Astrocyte of the hippocampus (primary cell): Measurements from ENCODE around the gene THSD4.

ENCODE experiments used
- DNase-seq: peaks from one replicate; pipeline ENCODE4 v3.0.0; 2011; ENCODE audit warnings: low read depth, low spot score

The THSD4 gene

DNA sequence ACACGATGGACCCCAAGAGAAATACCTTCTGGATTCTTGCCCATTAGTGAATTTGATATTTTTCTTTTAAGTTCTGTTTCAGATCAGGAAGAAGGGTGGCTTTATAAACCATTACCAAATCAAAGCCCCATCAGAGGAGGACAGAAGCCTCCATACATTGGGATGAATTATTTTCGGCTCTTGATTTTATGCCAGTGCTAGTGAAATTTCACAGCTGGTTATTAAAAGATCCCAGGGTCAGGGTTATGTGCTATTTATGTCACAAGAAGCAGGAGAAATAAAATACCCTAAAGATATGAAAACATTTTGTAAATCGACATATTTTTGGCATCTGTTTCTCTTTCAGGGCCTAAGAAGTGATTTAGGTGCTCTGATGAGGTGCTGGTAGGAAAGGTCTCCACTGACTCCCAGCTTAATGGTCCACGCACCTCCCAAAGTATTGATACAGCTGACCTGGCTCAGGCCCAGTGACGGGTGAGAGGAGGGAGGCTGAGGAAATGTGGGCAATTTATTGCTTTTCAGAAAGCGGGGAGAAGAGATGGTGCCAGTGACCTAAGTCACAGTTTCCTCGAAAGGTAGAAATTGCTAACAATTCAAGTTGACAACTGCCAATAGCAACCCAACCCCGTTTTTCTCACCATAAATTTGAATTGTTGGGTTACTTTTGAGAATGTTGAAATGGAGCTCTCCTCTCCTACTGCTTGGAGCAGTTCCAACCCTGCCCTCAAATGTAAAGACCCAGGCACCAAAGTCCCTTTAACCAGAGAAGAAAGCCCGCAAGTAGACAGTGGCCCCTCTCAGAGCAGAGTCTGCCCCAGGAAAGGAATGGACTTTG, 379.5 kb downstream of the THSD4 start:
- no peak for DNase-seq

DNA sequence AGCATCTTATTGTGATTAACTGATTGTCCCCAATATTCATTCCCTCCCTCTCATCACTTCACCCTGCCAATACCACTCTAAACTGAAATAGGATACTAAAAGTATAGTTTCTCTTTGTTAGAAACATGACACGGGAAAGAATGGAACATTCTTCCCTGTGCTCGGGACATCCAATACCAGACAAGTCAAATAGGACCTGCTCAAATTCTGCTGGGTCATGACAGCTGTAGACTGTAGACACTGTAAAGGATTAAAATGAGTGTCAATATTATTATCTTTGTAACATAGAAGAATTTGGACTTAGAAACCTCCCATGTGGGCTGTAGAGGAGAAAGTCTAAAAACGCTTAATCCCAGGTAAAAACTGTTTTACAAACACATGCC, 380.1 kb downstream of the THSD4 start:
- no peak for DNase-seq

DNA sequence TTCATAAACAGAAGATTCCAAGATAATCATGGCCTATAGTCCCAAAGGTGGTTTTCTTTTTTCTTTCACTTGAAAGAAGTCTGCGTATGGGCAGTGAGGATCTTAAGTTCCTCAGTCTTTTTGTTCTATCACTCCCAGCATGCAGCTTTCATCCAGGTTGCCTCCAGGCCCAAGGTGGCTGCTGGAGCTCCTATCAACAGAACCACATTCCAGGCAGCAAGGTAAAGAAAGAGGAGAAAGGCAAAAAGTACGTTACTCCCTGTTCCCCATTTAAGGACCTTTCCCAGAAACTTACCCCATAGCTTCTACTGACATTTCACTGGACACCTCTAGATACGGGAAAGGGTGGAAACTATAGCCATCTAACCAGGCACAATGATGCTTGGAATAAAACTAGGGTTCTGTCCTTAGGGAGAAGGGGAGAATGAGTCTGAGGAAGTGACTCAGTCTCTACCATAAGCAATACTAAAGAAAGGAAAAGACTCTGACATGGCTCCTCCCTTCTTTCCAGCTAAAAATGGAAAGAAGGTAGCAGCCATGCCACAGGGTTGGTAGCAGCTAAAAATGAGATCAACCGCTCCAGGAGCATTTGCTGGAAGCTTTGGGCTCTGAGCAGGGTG, 381.2 kb downstream of the THSD4 start:
- no peak for DNase-seq

DNA sequence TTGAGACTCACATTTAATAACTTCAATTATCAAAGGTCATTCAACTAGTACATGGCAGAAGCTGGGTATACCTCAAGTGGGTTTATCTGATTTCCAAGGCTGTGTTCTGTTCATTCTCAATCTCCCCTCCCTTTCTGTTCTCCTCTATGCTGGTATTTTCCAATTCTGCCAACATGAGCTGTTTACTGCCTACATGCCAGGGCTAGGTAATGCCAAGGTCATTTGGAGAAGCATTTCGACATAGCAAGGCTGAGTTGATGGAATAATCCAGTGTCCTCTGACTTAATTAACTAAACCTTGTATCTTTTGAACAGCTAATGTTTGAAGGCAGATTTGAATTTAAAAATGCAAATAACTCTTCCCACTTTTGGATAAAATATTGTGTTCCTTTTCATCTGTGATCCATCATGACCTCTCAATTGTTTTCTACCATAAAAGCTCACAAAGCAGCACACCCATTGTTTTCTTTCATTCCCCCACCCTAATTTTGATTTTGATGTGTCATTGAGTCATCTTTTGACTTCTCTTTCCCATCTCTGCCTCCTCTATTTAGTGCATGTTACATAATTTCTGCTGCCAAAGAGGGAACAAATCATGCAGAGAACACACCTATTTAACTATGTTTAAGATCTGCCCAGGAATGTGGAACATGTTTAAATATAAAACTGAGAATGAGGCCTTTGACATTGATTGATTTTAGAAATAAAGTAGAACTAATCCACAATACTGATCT, 386.2 kb downstream of the THSD4 start:
- DNase-seq: no peak

GRCh38 chr15:71502077-71502432, 386.8 kb downstream of the THSD4 start:
- no peak for DNase-seq

DNA sequence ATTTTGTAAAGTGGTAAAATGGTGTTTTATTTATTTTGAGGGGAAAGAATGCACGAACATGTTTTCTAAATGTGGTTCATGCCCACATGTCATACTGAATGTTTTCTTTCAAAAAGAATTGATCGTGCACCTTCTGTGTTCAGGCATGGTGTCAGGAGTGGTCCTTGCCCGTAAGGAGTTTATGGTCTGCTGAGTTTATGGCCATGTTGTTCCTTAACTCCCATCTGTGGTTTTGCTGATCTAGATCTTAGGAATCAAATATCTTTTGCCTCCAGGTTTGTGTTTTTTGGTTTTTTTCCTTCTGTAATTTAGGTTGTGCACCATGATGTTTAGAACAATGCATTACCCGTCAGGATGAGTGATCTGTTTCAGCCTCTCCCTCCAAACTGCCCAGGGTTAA, 390.7 kb downstream of the THSD4 start:
- no peak for DNase-seq

DNA sequence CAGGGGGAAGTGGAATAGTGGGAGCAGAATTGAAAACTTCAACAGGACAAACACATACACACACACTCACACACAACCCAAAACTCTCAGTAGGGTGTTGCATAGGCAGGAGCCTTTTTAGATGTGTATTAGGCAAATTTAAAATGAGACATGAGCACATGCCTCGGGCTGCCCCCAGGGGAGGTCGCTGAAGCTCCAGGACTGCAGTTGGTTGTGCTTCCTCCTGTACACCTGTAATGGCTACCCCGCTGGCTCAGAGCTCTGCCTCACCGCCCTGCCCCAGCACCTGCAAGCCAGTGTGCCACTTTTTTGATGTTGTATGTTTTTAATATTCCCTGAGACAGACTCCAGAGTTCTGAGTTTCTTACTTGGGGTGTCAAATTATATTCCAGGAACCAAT, 391.7 kb downstream of the THSD4 start:
- no peak for DNase-seq

DNA sequence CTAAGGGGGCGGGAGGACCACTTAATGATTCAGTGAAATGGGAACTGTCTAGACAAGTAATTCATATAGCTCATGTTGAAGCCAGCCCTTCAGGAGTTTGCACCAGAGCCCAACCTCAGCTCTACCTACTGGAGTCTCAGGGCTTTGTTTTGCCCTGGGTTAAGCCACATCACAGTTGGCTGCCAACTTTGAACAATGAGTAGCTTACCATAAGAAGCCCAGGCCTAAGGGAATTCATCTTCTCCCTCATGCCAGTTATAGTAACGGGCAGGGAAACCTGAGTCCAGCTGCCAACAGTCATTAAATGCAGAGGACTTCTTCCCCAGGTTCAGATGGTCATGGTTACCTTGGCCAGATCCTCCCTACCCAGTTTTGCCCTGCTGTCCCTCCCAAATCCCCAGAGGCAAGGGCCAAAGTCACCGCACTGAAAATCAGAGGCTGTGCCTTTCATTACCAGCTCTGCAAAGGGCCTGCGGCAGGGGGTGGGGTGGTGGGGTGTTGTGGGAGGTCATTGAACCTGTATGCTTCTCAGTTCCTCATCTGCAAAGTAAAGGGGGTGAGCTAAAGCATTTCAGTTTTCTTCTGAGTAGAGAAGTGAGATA, 392.9 kb downstream of the THSD4 start:
- DNase-seq: peak; percentile 35

- DNase-seq: no peak
Observed at GRCh38 chr15:71509139-71509538, 393.9 kb downstream of the THSD4 start.

- no peak for DNase-seq
Observed at GRCh38 chr15:71510763-71511162, 395.5 kb downstream of the THSD4 start.

- DNase-seq: no peak
Observed at GRCh38 chr15:71511796-71512681, 396.8 kb downstream of the THSD4 start.

DNA sequence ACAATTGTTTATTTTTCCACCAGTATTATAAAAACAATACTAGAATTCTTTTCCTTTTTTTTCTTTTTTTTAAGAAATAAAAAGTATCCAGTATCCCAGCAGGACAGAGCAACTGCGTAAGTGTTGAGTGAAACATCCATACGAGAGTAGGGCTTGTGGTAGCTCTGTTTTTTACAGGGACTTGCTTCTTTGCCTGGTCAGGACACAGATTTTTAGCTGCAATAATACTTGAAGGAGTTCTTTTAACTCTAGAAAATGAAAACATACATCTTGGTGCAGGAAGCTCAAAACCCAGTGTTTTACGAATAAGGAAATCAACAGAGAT, 397.4 kb downstream of the THSD4 start:
- DNase-seq: no peak

- DNase-seq: peak; percentile 42
Observed at GRCh38 chr15:71515375-71516186, 400.3 kb downstream of the THSD4 start.

GRCh38 chr15:71517751-71518150, 402.5 kb downstream of the THSD4 start:
- no peak for DNase-seq

GRCh38 chr15:71518661-71519060, 403.4 kb downstream of the THSD4 start:
- no peak for DNase-seq

- peak; percentile 83 for DNase-seq
Observed at GRCh38 chr15:71526060-71526820, 411.0 kb downstream of the THSD4 start.

DNA sequence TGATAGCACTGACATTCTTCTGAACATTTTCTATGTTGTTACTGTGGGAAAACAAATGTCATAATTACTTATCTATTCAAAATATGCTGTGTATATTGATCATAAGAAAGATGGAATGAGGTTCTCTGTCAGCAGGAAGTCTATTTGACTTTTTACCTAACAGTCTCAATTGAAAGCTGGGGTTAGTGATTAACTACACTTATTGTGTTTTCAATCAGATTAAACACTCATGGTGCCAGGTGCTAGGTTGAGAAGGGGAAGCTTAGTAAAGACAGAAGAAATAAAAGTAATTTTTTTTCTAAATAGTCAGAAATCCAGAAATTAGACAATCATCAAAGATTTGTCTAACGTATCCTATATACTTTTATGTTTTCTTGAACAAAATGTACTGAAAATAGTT, 414.1 kb downstream of the THSD4 start:
- DNase-seq: no peak

- DNase-seq: no peak
Observed at GRCh38 chr15:71530116-71530515, 414.8 kb downstream of the THSD4 start.

- DNase-seq: peak; percentile 36
Observed at GRCh38 chr15:71532994-71533393, 417.7 kb downstream of the THSD4 start.

DNA sequence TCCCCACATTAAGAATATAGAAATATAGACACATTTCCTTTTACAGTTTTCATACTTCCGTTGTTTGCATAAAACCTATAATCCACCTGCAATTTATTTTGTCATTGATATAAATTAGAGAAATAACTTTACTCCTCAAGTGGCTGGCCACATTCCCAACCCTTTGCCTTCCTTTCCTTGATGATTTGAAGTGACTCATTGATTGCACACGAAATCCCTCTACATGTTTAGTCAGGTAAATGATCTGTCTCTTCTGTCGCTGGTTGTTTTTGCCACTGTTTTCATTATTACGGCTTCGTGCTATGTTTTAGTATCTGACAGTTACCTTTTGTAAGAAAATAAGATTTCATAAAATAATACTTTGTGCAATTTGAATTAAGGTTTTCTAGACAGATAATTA, 422.9 kb downstream of the THSD4 start:
- DNase-seq: peak; percentile 38
